BLaER1 treated with 17β-estradiol and CSF1 and Interleukin-3, amounts not matched to agents 10 nM and 100 nM (cell line): ENCODE results near the gene CCT3.
"Not testable (repeated sequence)": the region's sequence is repeated elsewhere in the genome, so short reads cannot be mapped to it uniquely, and the experiment has no call there.

Source experiments
- H3K27ac ChIP-seq, 11 experiments: shearing (Covaris generic); formaldehyde crosslinking; 2 replicates each; pipeline ENCODE4 v1.8.1; 2022
- H3K27me3 ChIP-seq, 11 experiments: shearing (Covaris generic); formaldehyde crosslinking; 2 replicates each; pipeline ENCODE4 v1.8.1; 2022
- H3K36me3 ChIP-seq, 11 experiments: shearing (Covaris generic); formaldehyde crosslinking; 2 replicates each; pipeline ENCODE4 v1.8.1; 2022
- H3K4me1 ChIP-seq, 10 experiments: shearing (Covaris generic); formaldehyde crosslinking; 2 replicates each; pipeline ENCODE4 v1.8.1; 2022
- H3K4me2 ChIP-seq, 11 experiments: shearing (Covaris generic); formaldehyde crosslinking; 2 replicates each; pipeline ENCODE4 v1.8.1; 2022
- H3K4me3 ChIP-seq, 10 experiments: shearing (Covaris generic); formaldehyde crosslinking; 2 replicates each; pipeline ENCODE4 v1.8.1; 2022
- H3K9ac ChIP-seq, 11 experiments: shearing (Covaris generic); formaldehyde crosslinking; 2 replicates each; pipeline ENCODE4 v1.8.1; 2022
- H3K9me3 ChIP-seq, 11 experiments: shearing (Covaris generic); formaldehyde crosslinking; replicated peaks in 1 of 11; 2 replicates each; pipeline ENCODE4 v1.8.1; 2022
- H4K20me1 ChIP-seq, 11 experiments: shearing (Covaris generic); formaldehyde crosslinking; 2 replicates each; pipeline ENCODE4 v1.8.1; 2022
- Cebpa-rat ChIP-seq, 11 experiments: shearing (Covaris generic); IDR thresholded peaks; 2 replicates each; pipeline ENCODE4 v1.8.1; 2022

The CCT3 gene

DNA sequence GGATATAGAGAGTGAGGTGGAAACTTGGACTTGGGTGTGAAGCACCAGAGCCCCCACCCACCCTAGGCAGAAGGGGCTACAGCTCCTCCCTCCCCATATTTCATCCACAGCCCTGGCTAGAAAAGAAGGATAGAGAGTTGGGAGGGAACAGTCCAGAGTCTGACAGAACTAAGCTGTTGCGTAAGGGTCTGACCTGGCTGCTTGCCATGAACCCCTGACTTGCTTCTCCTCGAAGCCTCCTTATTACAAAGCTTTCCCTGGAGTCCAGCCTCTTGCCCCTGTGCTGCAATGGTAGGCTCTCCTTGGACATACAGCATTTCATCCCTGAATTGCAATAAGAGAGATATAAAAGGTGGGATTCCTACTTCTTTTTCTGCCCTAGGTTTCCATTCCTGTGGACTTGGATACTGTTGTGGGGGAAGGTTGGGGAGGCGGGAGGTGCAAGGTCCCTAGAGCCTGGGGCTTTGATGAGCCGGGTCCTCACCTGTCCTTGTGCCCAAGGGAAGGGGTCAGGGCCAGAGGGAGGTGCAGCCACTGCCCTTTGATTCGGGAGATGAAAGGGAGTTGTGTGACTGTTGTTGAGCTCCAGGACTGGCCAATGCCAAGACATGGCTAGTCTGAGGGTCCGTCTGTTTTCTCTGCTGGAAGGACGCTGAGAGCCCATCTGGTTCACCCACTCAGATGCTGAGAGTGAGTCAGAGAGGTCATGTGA, 33.6 kb upstream of the CCT3 start:
- Histone ChIP-seq H3K27me3 (peaks cover 26 to 46% (median 32%) of the 10 kb centered on the region in 11 experiments), H3K4me2 (peak overlapping the region in 5 of 11 experiments; percentile 25 to 65 (median 55); a peak in 9 of 22 replicates), H3K9ac (no peak overlapping the region), H3K9me3 (no peaks in the 10 kb centered on the region), H3K36me3 (no peaks in the 10 kb centered on the region), H3K27ac (no peak overlapping the region), H3K4me3 (no peak overlapping the region), H4K20me1 (no peaks in the 10 kb centered on the region; a peak in 2 of 22 replicates), H3K4me1 (peaks cover 0 to 40% (median 8%) of the 10 kb centered on the region in 10 experiments; a peak in 12 of 20 replicates)
- TF ChIP-seq Cebpa-rat (IDR thresholded peaks at IDR 0.05) = 0 out of 22 replicates have a peak, but pooled peaks of 2 of the 11 experiments have one; percentile 19 to 45

DNA sequence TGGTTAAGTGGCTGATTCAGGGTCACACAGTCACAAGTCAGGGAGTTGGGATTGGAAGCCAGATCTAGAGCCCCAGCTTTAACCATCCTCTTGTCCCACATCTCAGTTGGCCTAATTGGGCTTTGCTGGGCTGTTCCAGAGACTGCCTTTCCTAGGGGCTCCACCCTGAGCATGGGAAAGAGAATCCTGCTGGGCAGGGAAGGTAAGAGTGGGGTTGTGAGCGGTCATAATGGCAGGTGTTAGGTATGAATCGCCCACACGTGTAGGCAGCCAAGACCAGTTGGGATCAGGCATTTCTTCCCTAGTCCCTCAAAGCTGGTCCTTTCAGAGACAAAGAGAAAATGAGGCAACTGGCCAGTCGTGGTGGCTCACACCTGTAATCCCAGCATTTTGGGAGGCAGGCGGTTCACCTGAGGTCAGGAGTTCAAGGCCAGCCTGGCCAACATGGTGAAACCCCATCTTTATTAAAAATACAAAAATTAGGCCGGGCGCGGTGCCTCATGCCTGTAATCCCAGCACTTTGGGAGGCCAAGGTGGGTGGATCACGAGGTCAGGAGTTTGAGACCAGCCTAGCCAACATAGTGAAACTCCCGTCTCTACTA, 31.7 kb upstream of the CCT3 start:
- not testable (repeated sequence) for H3K9ac ChIP-seq, H4K20me1 ChIP-seq, H3K4me2 ChIP-seq, H3K4me3 ChIP-seq, H3K27ac ChIP-seq, H3K36me3 ChIP-seq, H3K9me3 ChIP-seq
- Histone ChIP-seq H3K27me3 (peaks cover 26 to 55% (median 32%) of the 10 kb centered on the region in 11 experiments), H3K4me1 (peaks cover 0 to 23% (median 7%) of the 10 kb centered on the region in 10 experiments; a peak in 11 of 20 replicates)

DNA sequence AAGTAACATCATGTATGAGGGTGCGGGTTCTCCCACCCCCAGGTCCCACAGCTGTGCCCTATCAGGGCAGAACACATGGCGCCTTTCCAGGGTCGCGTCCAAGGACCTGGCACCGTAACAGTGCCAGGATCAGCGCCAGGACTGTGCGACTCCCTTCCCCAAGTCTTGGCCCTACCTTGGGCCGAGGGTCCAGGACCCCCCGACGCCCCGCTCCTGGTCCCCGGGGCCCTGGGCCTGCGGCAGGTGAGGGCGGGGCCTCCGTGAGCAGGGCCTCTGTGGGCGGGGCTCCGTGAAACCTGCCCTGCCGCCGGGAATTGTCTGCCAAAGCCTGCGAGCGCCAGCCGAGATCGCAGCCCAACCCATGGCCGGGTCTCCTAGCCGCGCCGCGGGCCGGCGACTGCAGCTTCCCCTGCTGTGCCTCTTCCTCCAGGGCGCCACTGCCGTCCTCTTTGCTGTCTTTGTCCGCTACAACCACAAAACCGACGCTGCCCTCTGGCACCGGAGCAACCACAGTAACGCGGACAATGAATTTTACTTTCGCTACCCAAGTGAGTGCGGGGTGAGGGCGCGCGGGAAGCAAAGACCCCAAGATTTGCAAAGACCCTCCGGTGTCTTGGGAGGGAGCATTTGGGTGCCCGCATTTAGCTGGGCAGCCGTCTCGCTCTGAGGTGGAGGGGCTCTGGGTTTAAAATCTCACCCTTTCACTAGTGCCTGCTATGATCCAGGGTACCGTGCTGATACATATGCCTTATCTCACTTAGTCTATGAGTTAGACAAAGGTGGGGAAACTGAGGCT, 31.0 kb upstream of the CCT3 start, which contains the start of gene RHBG:
RHBG (plus strand) TSS at position 323 of the 796 bp plus-strand sequence; CDS start at position 362, 39 bp downstream.
- H3K4me1 ChIP-seq = peaks cover 0 to 23% (median 7%) of the 10 kb centered on the region in 10 experiments; a peak in 11 of 20 replicates
- H3K36me3 ChIP-seq = no peaks in the 10 kb centered on the region
- peaks cover 0 to 10% (median 0%) of the 10 kb centered on the region in 11 experiments; a peak in 4 of 22 replicates for H3K9me3 ChIP-seq
- TF ChIP-seq Cebpa-rat (IDR thresholded peaks at IDR 0.05) = no peak
- H3K27me3 ChIP-seq = peaks cover 26 to 55% (median 32%) of the 10 kb centered on the region in 11 experiments
- H3K4me2 ChIP-seq = peak within 1 kb of the TSS in 9 of 11 experiments; percentile 4 to 71 (median 26); a peak in 12 of 22 replicates
- H4K20me1 ChIP-seq = no peaks in the 10 kb centered on the region; a peak in 2 of 22 replicates
- no peak within 1 kb of the TSS for H3K4me3 ChIP-seq
- H3K27ac ChIP-seq = no peak within 1 kb of the TSS
- peak within 1 kb of the TSS in 1 of 11 experiments; percentile 43; a peak in 1 of 22 replicates for H3K9ac ChIP-seq

DNA sequence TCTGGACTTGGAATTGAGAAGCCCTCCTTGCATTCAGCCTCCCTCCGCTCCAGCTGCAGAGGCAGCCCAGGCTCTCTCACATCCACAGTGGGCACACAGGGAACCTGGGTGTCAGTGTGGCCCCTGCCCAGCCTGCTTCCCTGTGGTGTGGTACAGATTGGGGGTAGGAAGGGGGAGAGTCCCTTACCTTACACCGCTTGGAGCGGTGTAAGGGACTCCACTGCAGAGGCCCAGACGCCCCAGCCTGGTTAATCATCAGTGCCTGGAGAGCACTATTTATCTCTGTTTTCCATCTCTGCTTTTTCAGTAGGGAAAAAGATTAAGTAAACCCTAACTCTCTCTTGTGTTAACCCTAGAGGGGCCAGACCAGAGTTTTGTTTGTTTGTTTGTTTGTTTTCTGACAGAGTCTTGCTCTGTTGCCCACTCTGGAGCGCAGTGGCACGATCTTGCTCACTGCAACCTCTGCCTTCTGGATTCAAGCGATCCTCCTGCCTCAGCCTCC, 30.1 kb upstream of the CCT3 start:
- Histone ChIP-seq H4K20me1 (no peaks in the 10 kb centered on the region; a peak in 2 of 22 replicates), H3K9ac (no peak overlapping the region), H3K27me3 (peaks cover 26 to 55% (median 32%) of the 10 kb centered on the region in 11 experiments), H3K4me3 (no peak overlapping the region), H3K4me1 (peaks cover 0 to 23% (median 7%) of the 10 kb centered on the region in 10 experiments; a peak in 11 of 20 replicates), H3K4me2 (no peak overlapping the region), H3K36me3 (no peaks in the 10 kb centered on the region), H3K9me3 (peaks cover 0 to 11% (median 0%) of the 10 kb centered on the region in 11 experiments; a peak in 4 of 22 replicates), H3K27ac (no peak overlapping the region)
- TF ChIP-seq Cebpa-rat (IDR thresholded peaks at IDR 0.05) = no peak

DNA sequence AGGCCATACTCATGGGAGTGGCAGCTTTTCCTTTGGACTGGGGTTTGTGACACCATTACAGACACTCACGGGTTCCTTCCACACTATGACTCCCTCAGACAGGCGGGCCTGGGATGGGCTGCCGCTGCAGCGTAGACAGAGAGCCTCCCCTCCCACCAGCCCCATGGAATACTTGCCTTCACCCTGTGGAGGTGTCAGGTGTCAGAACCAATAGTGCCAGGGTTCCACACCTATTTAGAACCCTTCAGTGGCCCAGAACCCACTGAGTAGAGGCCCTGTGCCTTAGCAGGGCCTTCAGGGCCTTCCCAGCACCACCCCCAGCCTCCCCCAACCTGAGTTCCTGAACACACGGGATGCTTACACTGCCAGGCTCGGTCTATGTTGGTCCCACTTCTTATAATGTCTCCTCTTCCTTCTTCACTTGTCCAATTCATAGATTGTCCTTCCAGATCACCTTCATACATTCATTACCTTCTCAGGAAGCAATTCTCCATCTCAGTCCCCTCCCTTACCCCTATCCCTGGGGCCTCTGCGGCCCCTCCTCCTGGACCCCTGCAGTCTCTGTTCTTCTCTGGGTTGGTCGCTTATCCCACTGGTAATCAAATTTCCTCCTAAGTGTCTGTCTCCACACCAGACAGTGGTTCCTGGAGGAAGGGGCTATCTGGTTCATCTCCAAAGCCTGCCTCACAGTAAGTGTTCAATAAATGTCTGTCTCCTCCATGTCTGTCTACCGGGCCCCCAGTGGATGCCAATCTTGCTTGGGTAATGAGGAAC, 29.5 kb upstream of the CCT3 start:
- no peaks in the 10 kb centered on the region for H3K36me3 ChIP-seq
- H3K4me2 ChIP-seq = no peak overlapping the region
- no peak overlapping the region for H3K27ac ChIP-seq
- H3K9me3 ChIP-seq = peaks cover 0 to 11% (median 0%) of the 10 kb centered on the region in 11 experiments; a peak in 4 of 22 replicates
- no peak overlapping the region for H3K9ac ChIP-seq
- H3K4me3 ChIP-seq = no peak overlapping the region
- H4K20me1 ChIP-seq = no peaks in the 10 kb centered on the region; a peak in 2 of 22 replicates
- peaks cover 26 to 50% (median 32%) of the 10 kb centered on the region in 11 experiments for H3K27me3 ChIP-seq
- peaks cover 0 to 22% (median 7%) of the 10 kb centered on the region in 10 experiments; a peak in 11 of 20 replicates for H3K4me1 ChIP-seq
- no peak for TF ChIP-seq Cebpa-rat (IDR thresholded peaks at IDR 0.05)

DNA sequence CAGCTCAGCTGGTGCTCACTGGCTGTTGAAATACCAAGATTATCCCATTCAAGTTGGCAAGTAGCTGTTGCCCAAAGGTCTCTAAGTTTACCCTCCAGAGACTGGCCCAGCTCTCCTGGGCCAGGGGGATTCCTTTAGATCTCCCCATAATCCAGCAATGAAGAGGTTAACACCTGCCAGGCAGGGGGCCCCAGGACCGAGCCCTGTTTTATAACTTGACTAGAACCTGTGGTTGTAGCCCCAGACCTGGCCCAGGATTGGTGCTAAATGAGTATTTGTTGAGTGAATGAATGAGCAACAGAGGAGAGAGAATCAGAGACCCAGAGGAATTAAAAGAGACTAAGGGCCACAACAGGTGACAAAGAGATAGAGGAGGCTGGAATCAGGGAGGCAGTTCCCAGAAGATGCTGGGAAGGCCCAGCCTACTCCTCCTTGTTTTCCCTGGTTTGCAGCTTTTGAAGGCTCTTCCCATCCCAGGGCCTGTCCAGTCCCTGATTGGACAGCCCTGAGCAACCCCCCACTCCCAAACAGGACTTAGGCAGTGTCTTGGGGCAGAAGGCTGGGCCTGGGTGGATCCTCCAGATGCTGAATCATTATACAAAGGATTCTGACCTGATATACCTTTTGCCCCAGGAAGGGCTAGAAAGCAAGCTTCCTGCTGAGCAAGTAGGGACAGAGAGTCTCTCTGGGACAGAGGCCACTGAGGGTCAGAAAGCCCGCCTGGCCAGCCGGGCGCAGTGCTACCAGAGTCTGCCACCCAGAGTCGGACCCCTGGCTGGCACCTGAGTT, 28.5 kb upstream of the CCT3 start:
- Histone ChIP-seq H3K36me3 (no peaks in the 10 kb centered on the region), H3K4me3 (no peak overlapping the region), H3K4me2 (no peak overlapping the region; a peak in 1 of 22 replicates), H4K20me1 (no peaks in the 10 kb centered on the region; a peak in 2 of 22 replicates), H3K27ac (no peak overlapping the region), H3K4me1 (peaks cover 0 to 13% (median 4%) of the 10 kb centered on the region in 10 experiments; a peak in 11 of 20 replicates), H3K9ac (no peak overlapping the region), H3K27me3 (peaks cover 26 to 49% (median 32%) of the 10 kb centered on the region in 11 experiments), H3K9me3 (peaks cover 0 to 11% (median 0%) of the 10 kb centered on the region in 11 experiments; a peak in 4 of 22 replicates)
- TF ChIP-seq Cebpa-rat (IDR thresholded peaks at IDR 0.05) = no peak

DNA sequence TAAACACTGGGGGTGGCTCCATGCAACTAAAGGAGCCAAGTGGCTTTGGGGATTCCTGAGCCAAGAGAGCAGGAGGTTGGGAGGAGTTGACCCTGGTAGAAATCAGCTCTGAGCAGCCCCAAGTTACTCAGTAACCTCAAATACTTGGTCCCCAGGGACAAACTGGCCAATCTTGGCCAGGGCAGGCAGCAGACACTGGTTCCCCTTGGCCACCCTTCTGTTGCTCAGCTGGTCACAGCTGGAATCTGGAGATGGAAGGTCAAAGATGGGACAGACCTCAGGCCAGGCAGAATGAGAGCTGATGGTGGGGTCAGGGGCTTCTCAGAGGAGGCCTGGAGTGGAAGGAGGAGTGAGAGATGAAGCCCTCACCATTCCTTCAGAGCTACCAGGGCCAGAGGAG, 27.7 kb upstream of the CCT3 start:
- Histone ChIP-seq H3K9ac (no peak overlapping the region), H3K4me2 (no peak overlapping the region), H4K20me1 (no peaks in the 10 kb centered on the region; a peak in 2 of 22 replicates), H3K27me3 (peaks cover 26 to 47% (median 32%) of the 10 kb centered on the region in 11 experiments), H3K4me3 (no peak overlapping the region), H3K9me3 (peaks cover 0 to 11% (median 0%) of the 10 kb centered on the region in 11 experiments; a peak in 4 of 22 replicates), H3K27ac (no peak overlapping the region), H3K36me3 (no peaks in the 10 kb centered on the region), H3K4me1 (peaks cover 0 to 8% (median 2%) of the 10 kb centered on the region in 10 experiments; a peak in 3 of 20 replicates)
- TF ChIP-seq Cebpa-rat (IDR thresholded peaks at IDR 0.05) = no peak
